Aorta (tissue), 5 donors: Measurements from ENCODE around the gene DMTF1. TPM values are rescaled to one million over a fixed set of nuclear protein-coding genes. Genes with fewer than 3 reads are reported as not detected.
"Not testable (repeated sequence)": the region's sequence is repeated elsewhere in the genome, so short reads cannot be mapped to it uniquely, and the experiment has no call there.

Source experiments
- ATAC-seq: fragments of 200-7000 bp; cut with Tn5 transposase; one replicate; pipeline ENCODE4 v1.9.1; 2022; ENCODE audit warnings: moderate library complexity; ENCODE audit not compliant: low FRiP score
- DNase-seq, 2 donors: peaks; one replicate each; pipeline ENCODE4 v3.0.0-alpha.2; 2020
- H3K27ac ChIP-seq, 2 donors: one replicate each; pipeline ENCODE4 v1.5.1; 2013; ENCODE audit warnings: low read length in 2 of 2, mild to moderate bottlenecking in 2 of 2, moderate library complexity in 2 of 2, control low read depth in 1 of 2, inconsistent platforms in 1 of 2, low read depth in 1 of 2
- H3K27me3 ChIP-seq, 2 donors: one replicate each; pipeline ENCODE4 v1.6.1; 2013; ENCODE audit warnings: control low read depth in 1 of 2, low read length in 1 of 2, mild to moderate bottlenecking in 1 of 2, moderate library complexity in 1 of 2; ENCODE audit not compliant: insufficient read depth in 2 of 2, control insufficient read depth in 1 of 2
- H3K36me3 ChIP-seq, 2 donors: one replicate each; pipeline ENCODE4 v1.6.1; 2013; ENCODE audit warnings: control low read depth in 1 of 2, low read length in 1 of 2, mild to moderate bottlenecking in 1 of 2; ENCODE audit not compliant: insufficient read depth in 2 of 2, control insufficient read depth in 1 of 2
- H3K4me1 ChIP-seq, 2 donors: one replicate each; pipeline ENCODE4 v1.6.1; 2013; ENCODE audit warnings: low read length in 2 of 2, control low read depth in 1 of 2, mild to moderate bottlenecking in 1 of 2, moderate library complexity in 1 of 2; ENCODE audit not compliant: insufficient read depth in 2 of 2, control insufficient read depth in 1 of 2
- H3K4me3 ChIP-seq, 2 donors: one replicate each; pipeline ENCODE4 v1.5.1; 2013; ENCODE audit warnings: low read length in 2 of 2, control low read depth in 1 of 2, mild to moderate bottlenecking in 1 of 2
- H3K9me3 ChIP-seq: one replicate; pipeline ENCODE4 v1.6.1; 2013; ENCODE audit warnings: mild to moderate bottlenecking, low read length; ENCODE audit not compliant: control insufficient read depth
- WGBS, 2 donors: extraction: QIAGEN DNeasy Blood & Tissue Kit; methylation state at CpG; one replicate each; pipeline ENCODE4 v1.1.7; 2013; 5-methylcytosine and 5-hydroxymethylcytosine counted together
- intact Hi-C, 2 donors: fragments of 100-400 bp; cut with DNase I; formaldehyde crosslinking; loops; one replicate each; pipeline versions ENCODE4 v1.14.2 to v1.15.0; 2022
- polyA plus RNA-seq, 2 donors: library from polyadenylated mRNA; stranded (reverse); fragments of 200-250 nt; gene quantifications; one replicate each; pipeline ENCODE4 v1.2.3, GENCODE V29; 2013
- total RNA-seq, 2 donors: library from RNA; stranded (reverse); fragmentation: NEBNext Ultra II Directional; extraction: Animal tissue kit (Norgen Biotek cat#: 25700); gene quantifications; one replicate each; pipeline ENCODE4 v1.2.1, GENCODE V29; 2021
- donor health status: healthy with polysubstance abuse.
- donor health status: Bipolar disorder and iron deficiency.
- donor health status: DM: no; HTN: no; CAD: no.
- donor health status: DM: no; HTN: no; CAD: no.
- donor health status: DM: yes; HTN: yes; CAD: no.

The DMTF1 gene
- total and polyA plus RNA-seq, 4 donors: 18.7 to 135 (median 73.1) TPM

DNA sequence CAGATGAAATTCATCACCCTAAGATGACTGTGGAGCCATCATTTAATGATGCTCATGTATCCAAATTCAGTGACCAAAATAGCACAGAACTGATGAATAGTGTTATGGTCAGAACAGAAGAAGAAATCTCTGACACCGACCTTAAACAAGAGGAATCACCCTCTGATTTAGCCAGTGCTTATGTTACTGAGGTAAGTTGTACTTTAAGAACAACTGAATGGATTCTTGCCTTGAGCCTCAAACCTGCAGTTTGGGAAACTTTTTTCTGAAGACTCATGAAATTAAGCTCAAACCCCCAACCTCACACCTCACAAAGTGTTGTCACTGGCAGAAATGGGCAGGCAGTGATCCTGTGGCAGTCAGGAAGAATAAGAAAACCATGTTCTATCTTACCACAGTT lies 41.7 kb downstream of the DMTF1 start:
- Histone ChIP-seq H3K4me1 (no peaks in the 10 kb centered on the region), H3K27ac (no peak overlapping the region), H3K36me3 (peaks cover 5 to 6% of the 10 kb centered on the region in 2 donors), H3K4me3 (no peak overlapping the region), H3K9me3 (no peaks in the 10 kb centered on the region), H3K27me3 (no peaks in the 10 kb centered on the region)
- intact Hi-C loops: no loop called here
- ATAC-seq: no peak
- DNase-seq: no peak
- 89 to 93% methylated on average over 1 of the region's 1 CpG for WGBS, 2 donors

GRCh38 chr7:87199241-87199640 lies 47.0 kb downstream of the DMTF1 start:
- DNase-seq (no peak), ATAC-seq (no peak)
- Histone ChIP-seq H3K27ac (no peak overlapping the region), H3K9me3 (no peaks in the 10 kb centered on the region), H3K36me3 (peaks cover 1 to 2% of the 10 kb centered on the region in 2 donors), H3K4me3 (no peak overlapping the region), H3K27me3 (no peaks in the 10 kb centered on the region), H3K4me1 (no peaks in the 10 kb centered on the region)
- intact Hi-C loops: no loop called here
- WGBS, 2 donors: 86 to 100% methylated on average over 1 of the region's 1 CpG

DNA sequence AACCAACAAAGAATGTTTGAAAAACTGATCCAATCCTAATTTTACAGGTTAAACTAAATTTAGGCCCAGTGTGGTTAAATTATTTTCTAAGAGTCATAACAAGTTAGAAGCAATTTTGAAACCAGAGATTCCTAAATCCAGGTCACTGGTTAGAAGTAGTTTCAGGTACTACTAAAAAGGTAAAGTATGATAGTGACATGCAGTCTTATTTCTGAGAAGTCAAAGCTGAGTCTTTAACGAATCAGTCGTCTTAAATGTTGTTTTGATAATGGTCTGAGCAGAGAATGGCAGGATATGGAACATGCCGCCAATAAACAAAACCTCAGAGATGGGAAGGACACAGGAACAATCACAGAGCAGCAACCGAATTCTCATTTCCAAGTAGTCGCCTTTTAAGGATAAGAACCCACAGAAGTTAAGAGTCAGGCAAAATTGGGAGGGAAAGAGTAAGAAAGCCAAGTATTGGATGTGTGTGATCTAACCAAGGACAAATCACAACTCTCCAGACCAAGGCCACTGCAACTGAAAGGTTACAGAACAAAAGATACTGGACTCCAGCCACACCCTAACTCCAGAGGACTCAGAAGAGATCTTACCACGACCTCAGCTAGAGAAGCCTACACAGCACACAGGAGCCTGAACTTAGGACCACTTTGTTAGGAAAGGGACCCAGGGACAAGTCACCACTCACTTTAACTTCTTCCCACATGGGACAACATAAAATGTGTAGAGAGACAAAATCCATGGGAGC lies 47.6 kb downstream of the DMTF1 start:
- Histone ChIP-seq H3K36me3 (peaks cover 1 to 2% of the 10 kb centered on the region in 2 donors), H3K27me3 (no peaks in the 10 kb centered on the region), H3K4me3 (no peak overlapping the region), H3K4me1 (no peaks in the 10 kb centered on the region), H3K27ac (peak overlapping the region in 1 of 2 donors; percentile 44), H3K9me3 (no peaks in the 10 kb centered on the region)
- DNase-seq: no peak
- WGBS, 2 donors: 87 to 91% methylated on average over 6 of the region's 6 CpGs
- no peak for ATAC-seq
- intact Hi-C loops: no loop called here

- H3K27me3 ChIP-seq: no peaks in the 10 kb centered on the region
- peaks cover 4% of the 10 kb centered on the region for H3K9me3 ChIP-seq
- no peaks in the 10 kb centered on the region for H3K4me1 ChIP-seq
- intact Hi-C loops: no loop called here
- DNase-seq (no peak), ATAC-seq (no peak)
- H3K36me3 ChIP-seq: peaks cover 1 to 2% of the 10 kb centered on the region in 2 donors
- no peak overlapping the region for H3K4me3 ChIP-seq
- H3K27ac ChIP-seq: no peak overlapping the region
- WGBS, 2 donors: 88 to 98% methylated on average over 1 of the region's 1 CpG
Observed at GRCh38 chr7:87202208-87202607, 50.0 kb downstream of the DMTF1 start.

DNA sequence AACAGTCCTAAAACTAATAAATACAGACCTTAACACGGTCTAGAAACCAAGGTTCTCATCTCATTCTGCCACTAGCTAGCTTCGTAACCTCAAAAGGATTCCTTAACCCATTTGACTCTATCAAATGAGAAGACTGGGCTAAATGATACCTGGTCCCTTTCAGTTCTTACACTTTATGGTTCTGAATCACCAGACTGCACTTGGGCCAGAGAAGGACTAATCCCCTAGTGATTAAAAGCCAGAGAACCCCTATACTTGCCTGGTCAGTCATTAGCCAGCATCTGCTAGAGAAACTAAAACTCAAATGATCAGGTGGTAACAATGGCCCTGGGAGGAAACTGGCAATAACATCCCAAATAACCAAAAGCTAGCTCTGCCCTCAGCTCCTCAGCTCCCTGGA lies 50.5 kb downstream of the DMTF1 start:
- 97% methylated on average over 2 of the region's 2 CpGs for WGBS, 2 donors
- no peaks in the 10 kb centered on the region for H3K27me3 ChIP-seq
- H3K4me1 ChIP-seq: no peaks in the 10 kb centered on the region
- DNase-seq: no peak
- peaks cover 1 to 2% of the 10 kb centered on the region in 2 donors for H3K36me3 ChIP-seq
- H3K27ac ChIP-seq: no peak overlapping the region
- no peak for ATAC-seq
- H3K4me3 ChIP-seq: no peak overlapping the region
- peaks cover 4% of the 10 kb centered on the region for H3K9me3 ChIP-seq
- intact Hi-C loops: no loop called here

DNA sequence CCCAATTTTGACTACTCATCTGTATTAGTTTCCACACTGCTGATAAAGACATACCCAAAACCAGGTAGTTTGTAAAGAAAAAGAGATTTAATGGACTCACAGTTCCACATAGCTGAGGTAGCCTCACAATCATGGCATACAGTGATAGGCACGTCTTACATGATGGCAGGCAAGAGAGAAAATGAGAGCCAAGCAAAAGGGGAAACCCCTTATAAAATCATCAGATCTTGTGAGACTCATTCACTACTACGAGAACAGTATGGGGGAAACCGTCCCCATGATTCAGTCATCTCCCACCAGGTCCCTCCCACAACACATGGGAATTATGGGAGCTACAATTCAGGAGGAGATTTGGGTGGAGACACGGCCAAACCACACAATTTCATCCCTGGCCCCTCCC lies 51.7 kb downstream of the DMTF1 start:
- WGBS, 2 donors: 86 to 88% methylated on average over 4 of the region's 4 CpGs
- H3K27me3 ChIP-seq, H3K9me3 ChIP-seq, DNase-seq, H3K27ac ChIP-seq, H3K4me1 ChIP-seq, ATAC-seq, H3K36me3 ChIP-seq, intact Hi-C loops, H3K4me3 ChIP-seq: not testable (repeated sequence)

DNA sequence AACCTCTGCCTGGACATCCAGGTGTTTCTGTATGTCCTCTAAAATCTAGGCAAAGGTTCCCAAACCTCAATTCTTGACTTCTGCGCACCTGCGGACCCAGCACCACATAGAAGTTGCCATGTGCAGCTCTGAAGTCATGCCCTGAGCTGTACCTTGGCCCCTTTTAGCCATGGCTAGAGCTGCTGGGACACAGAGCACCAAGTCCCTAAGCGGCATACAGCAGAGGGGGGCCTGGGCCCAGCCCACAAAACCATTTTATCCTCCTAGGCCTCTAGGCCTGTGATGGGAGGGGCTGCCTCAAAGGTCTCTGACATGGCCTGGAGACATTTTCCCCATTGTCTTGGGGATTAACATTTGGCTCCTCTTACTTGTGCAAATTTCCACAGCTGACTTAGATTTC lies 52.7 kb downstream of the DMTF1 start:
- WGBS, 2 donors: 65 to 67% methylated on average over 3 of the region's 3 CpGs
- no peak for ATAC-seq
- intact Hi-C loops: no loop called here
- DNase-seq: no peak
- H3K4me3 ChIP-seq: no peak overlapping the region
- H3K4me1 ChIP-seq: no peaks in the 10 kb centered on the region
- H3K9me3 ChIP-seq: peaks cover 4% of the 10 kb centered on the region
- H3K27me3 ChIP-seq: no peaks in the 10 kb centered on the region
- no peak overlapping the region for H3K27ac ChIP-seq
- H3K36me3 ChIP-seq: peaks cover 1 to 2% of the 10 kb centered on the region in 2 donors

DNA sequence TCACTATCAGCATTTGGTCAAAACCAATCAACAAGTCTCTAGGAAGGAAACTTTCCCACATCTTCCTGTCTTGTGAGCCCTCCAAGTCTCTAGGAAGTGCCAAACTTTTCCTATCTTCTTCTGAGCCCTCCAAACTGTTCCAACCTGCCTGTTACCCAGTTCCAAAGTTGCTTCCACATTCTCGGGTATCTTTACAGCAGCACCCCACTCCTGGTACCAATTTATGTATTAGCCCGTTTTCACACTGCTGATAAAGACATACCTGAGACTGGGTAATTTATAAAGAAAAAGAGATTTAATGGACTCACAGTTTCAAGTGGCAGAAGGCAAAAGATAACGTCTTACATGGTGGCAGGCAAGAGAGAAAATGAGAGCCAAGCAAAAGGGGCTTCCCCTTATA lies 53.4 kb downstream of the DMTF1 start:
- WGBS, 2 donors: 94 to 96% methylated on average over 3 of the region's 3 CpGs
- DNase-seq, H3K27me3 ChIP-seq, H3K36me3 ChIP-seq, H3K27ac ChIP-seq, ATAC-seq, H3K4me1 ChIP-seq, H3K9me3 ChIP-seq, H3K4me3 ChIP-seq, intact Hi-C loops: not testable (repeated sequence)

DNA sequence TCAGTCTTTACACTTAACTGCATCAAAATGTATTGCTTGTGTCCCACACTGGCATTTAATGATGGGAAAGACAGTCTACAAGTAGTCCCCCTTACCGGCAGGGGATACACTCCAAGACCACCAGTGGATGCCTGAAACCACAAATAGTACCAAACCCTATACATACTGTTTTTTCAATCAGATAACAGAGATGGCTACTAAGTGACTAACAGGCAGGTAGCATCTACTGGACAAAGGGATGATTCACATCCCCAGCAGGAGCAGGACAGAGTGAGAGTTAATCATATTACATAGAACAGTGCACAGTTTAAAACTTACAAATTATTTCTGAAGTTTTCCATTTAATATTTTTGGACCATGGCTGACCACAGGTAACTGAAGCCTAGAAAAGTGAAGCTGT lies 54.1 kb downstream of the DMTF1 start:
- Histone ChIP-seq H3K9me3 (peaks cover 4% of the 10 kb centered on the region), H3K36me3 (peaks cover 0 to 2% of the 10 kb centered on the region in 2 donors), H3K27me3 (no peaks in the 10 kb centered on the region), H3K4me1 (no peaks in the 10 kb centered on the region), H3K4me3 (no peak overlapping the region), H3K27ac (no peak overlapping the region)
- WGBS, 2 donors: 99 to 100% methylated on average over 1 of the region's 1 CpG
- DNase-seq: no peak
- intact Hi-C loops: no loop called here
- ATAC-seq: no peak
